ENCODE data around the gene PTPN13.

DNA sequence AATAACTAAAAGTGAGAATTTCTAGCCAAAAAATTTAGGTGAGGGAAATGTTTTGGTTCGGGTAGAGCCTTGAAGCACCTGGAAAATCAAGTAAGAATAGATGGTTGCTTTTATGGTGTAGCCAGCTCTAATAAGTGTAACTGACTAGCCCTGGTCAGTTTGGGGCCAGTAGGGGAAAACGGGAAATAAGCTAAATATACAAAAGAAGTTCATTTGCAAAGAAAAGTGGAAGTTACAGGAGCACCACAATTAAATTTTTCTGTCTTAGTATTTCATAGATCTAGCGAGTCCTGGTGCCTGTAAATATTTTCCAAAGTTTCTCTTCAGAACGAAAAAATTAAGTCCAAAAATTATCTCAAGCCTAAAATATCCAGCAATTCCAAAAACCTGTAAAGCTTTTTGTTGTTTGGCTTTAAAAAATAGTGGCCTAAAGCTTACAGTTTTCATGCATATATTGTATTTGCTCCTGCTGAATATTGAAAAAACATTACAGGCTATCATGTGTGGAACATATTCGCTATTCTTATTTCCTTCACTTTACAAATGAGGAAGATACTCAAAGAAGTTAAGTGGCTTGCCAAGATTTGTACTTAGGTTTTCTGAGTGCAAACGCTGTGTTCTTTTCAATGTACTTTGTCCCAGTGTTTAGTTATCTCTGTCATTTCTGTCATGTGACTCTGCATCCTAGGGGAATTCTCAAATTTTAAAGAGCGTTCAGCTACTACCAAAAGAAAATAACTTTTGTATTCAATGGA, 7.3 kb upstream of the PTPN13 start:
- TF ChIP-seq EZH2phosphoT487 (IDR thresholded peaks at IDR 0.05; ENCODE audit: insufficient read depth, low read depth) = no peak
- TF ChIP-seq EZH2 (IDR thresholded peaks at IDR 0.05; ENCODE audit: insufficient read depth, poor library complexity, severe bottlenecking) = no peak

Data from GM23248 (cell line).